ENCODE measurements around the gene CDKAL1.

CDKAL1 gene

DNA sequence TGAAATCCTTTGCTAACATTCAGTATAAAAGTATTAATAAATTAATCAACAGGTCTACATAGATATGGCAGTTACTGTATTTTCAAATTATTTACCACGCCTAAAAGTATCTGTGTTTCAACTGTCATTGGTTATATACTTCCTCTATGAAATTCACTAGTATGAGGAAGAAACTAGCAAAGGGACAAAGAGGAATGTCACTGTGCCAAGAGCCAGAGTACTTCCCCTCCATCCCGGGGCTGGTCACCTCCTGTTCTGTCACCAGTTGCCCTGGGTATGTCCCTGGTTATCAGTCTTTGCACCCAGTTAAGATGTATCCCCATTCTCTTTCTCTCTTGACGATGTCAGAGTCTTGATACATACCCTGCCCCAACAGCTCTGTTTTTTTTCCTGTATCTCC lies 582.5 kb downstream of the CDKAL1 start:
- DNase-seq (ENCODE audit: low read depth, low spot score): no peak
- H3K27me3 ChIP-seq (ENCODE audit: insufficient read depth, insufficient read length): no peaks in the 10 kb centered on the region
- H3K9me3 ChIP-seq (ENCODE audit: insufficient read depth, low read length): no peaks in the 10 kb centered on the region
- no peaks in the 10 kb centered on the region for H3K36me3 ChIP-seq (ENCODE audit: insufficient read depth, insufficient read length, low read length)
- TF ChIP-seq YY1 (IDR thresholded peaks at IDR 0.05; ENCODE audit: insufficient read depth, insufficient read length): no peak
- TF ChIP-seq SUZ12 (IDR thresholded peaks at IDR 0.05; ENCODE audit: extremely low read depth, insufficient read depth, insufficient read length): no peak
- no peak for TF ChIP-seq ZNF274 (IDR thresholded peaks at IDR 0.05; ENCODE audit: low read depth, low read length)
- H3K4me3 ChIP-seq (ENCODE audit: insufficient read length, low read depth): no peak overlapping the region
- H3K9ac ChIP-seq (ENCODE audit: insufficient read length, low read depth): no peak overlapping the region
- no peaks in the 10 kb centered on the region for H3K4me1 ChIP-seq (ENCODE audit: insufficient read depth, insufficient read length)

GRCh38 chr6:21118216-21118780 lies 584.0 kb downstream of the CDKAL1 start:
- TF ChIP-seq SUZ12 (IDR thresholded peaks at IDR 0.05; ENCODE audit: extremely low read depth, insufficient read depth, insufficient read length): no peak
- no peak for TF ChIP-seq ZNF274 (IDR thresholded peaks at IDR 0.05; ENCODE audit: low read depth, low read length)
- no peak for TF ChIP-seq YY1 (IDR thresholded peaks at IDR 0.05; ENCODE audit: insufficient read depth, insufficient read length)
- no peak for DNase-seq (ENCODE audit: low read depth, low spot score)
- H3K4me1 ChIP-seq (ENCODE audit: insufficient read depth, insufficient read length): no peaks in the 10 kb centered on the region

DNA sequence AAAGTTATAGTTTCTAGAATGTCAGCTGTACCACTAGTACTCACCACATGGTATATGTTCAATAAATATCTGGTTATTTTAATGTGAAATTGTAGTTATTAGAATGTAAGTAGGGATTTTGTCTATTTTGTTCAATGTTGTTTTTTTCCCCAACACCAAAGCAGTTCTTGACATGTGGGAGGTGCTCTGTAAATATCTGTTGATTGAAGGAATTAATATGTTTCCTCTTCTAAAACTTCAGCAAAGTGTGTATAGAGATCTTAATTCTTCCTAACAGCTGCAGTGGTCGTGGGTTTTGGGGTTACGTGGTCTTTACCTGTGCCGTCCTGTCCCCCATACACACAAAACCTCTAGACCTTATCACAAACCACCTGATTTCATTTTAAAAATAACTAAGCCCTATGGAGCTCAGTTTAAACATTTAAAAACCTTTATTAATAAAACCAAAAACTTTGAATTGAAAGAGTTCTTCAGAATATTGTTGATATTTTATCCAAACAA lies 587.4 kb downstream of the CDKAL1 start:
- no peak for TF ChIP-seq SUZ12 (IDR thresholded peaks at IDR 0.05; ENCODE audit: extremely low read depth, insufficient read depth, insufficient read length)
- no peak for TF ChIP-seq ZNF274 (IDR thresholded peaks at IDR 0.05; ENCODE audit: low read depth, low read length)
- TF ChIP-seq YY1 (IDR thresholded peaks at IDR 0.05; ENCODE audit: insufficient read depth, insufficient read length): no peak
- no peaks in the 10 kb centered on the region for H3K9me3 ChIP-seq (ENCODE audit: insufficient read depth, low read length)
- H3K27me3 ChIP-seq (ENCODE audit: insufficient read depth, insufficient read length): no peaks in the 10 kb centered on the region

More at GRCh38 chr6:21118216-21118780, 584.0 kb downstream of the CDKAL1 start:
- H3K36me3 ChIP-seq (ENCODE audit: insufficient read depth, insufficient read length, low read length): no peaks in the 10 kb centered on the region
- H3K9me3 ChIP-seq (ENCODE audit: insufficient read depth, low read length): no peaks in the 10 kb centered on the region
- no peak overlapping the region for H3K4me3 ChIP-seq (ENCODE audit: insufficient read length, low read depth)
- H3K27me3 ChIP-seq (ENCODE audit: insufficient read depth, insufficient read length): no peaks in the 10 kb centered on the region
- H3K9ac ChIP-seq (ENCODE audit: insufficient read length, low read depth): no peak overlapping the region

GRCh38 chr6:21123507-21124436 lies 589.5 kb downstream of the CDKAL1 start:
- Histone ChIP-seq H3K9me3 (ENCODE audit: insufficient read depth, low read length) (no peaks in the 10 kb centered on the region), H3K27me3 (ENCODE audit: insufficient read depth, insufficient read length) (no peaks in the 10 kb centered on the region), H3K36me3 (ENCODE audit: insufficient read depth, insufficient read length, low read length) (no peaks in the 10 kb centered on the region), H3K9ac (ENCODE audit: insufficient read length, low read depth) (no peak overlapping the region), H3K4me3 (ENCODE audit: insufficient read length, low read depth) (no peak overlapping the region), H3K4me1 (ENCODE audit: insufficient read depth, insufficient read length) (no peaks in the 10 kb centered on the region)
- TF ChIP-seq SUZ12 (IDR thresholded peaks at IDR 0.05; ENCODE audit: extremely low read depth, insufficient read depth, insufficient read length): no peak
- TF ChIP-seq YY1 (IDR thresholded peaks at IDR 0.05; ENCODE audit: insufficient read depth, insufficient read length): no peak
- no peak for TF ChIP-seq ZNF274 (IDR thresholded peaks at IDR 0.05; ENCODE audit: low read depth, low read length)
- no peak for DNase-seq (ENCODE audit: low read depth, low spot score)

More for the DNA sequence above, 587.4 kb downstream of the CDKAL1 start:
- Histone ChIP-seq H3K4me1 (ENCODE audit: insufficient read depth, insufficient read length) (no peaks in the 10 kb centered on the region), H3K36me3 (ENCODE audit: insufficient read depth, insufficient read length, low read length) (no peaks in the 10 kb centered on the region), H3K4me3 (ENCODE audit: insufficient read length, low read depth) (no peak overlapping the region), H3K9ac (ENCODE audit: insufficient read length, low read depth) (no peak overlapping the region)
- DNase-seq (ENCODE audit: low read depth, low spot score): no peak

DNA sequence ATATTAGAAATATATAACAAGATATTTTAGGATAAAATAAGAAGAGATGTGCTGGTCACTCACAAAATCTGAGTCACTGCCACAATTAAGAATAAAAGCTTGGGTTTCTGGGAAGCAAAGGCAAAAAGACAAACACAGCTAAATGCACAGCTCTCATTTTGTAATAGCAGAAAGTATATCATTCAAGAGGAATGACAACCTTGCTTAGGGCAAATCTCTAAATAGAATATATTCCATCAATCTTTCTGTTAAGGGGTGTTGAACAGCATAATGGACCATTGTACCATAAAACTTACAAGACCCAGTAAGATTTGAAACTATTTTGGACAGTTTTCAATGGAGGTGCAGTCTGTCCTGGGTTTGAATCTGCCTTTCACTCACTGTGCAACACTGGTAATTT lies 594.3 kb downstream of the CDKAL1 start:
- H3K9me3 ChIP-seq (ENCODE audit: insufficient read depth, low read length): no peaks in the 10 kb centered on the region
- H3K4me1 ChIP-seq (ENCODE audit: insufficient read depth, insufficient read length): no peaks in the 10 kb centered on the region
- no peak overlapping the region for H3K9ac ChIP-seq (ENCODE audit: insufficient read length, low read depth)
- TF ChIP-seq SUZ12 (IDR thresholded peaks at IDR 0.05; ENCODE audit: extremely low read depth, insufficient read depth, insufficient read length): no peak
- TF ChIP-seq YY1 (IDR thresholded peaks at IDR 0.05; ENCODE audit: insufficient read depth, insufficient read length): no peak
- TF ChIP-seq ZNF274 (IDR thresholded peaks at IDR 0.05; ENCODE audit: low read depth, low read length): no peak
- no peaks in the 10 kb centered on the region for H3K27me3 ChIP-seq (ENCODE audit: insufficient read depth, insufficient read length)
- no peak for DNase-seq (ENCODE audit: low read depth, low spot score)
- H3K36me3 ChIP-seq (ENCODE audit: insufficient read depth, insufficient read length, low read length): no peaks in the 10 kb centered on the region
- H3K4me3 ChIP-seq (ENCODE audit: insufficient read length, low read depth): no peak overlapping the region

- Histone ChIP-seq H3K4me1 (ENCODE audit: insufficient read depth, insufficient read length) (no peaks in the 10 kb centered on the region), H3K36me3 (ENCODE audit: insufficient read depth, insufficient read length, low read length) (no peaks in the 10 kb centered on the region), H3K9me3 (ENCODE audit: insufficient read depth, low read length) (no peaks in the 10 kb centered on the region), H3K27me3 (ENCODE audit: insufficient read depth, insufficient read length) (no peaks in the 10 kb centered on the region), H3K9ac (ENCODE audit: insufficient read length, low read depth) (no peak overlapping the region), H3K4me3 (ENCODE audit: insufficient read length, low read depth) (no peak overlapping the region)
- no peak for TF ChIP-seq SUZ12 (IDR thresholded peaks at IDR 0.05; ENCODE audit: extremely low read depth, insufficient read depth, insufficient read length)
- no peak for TF ChIP-seq YY1 (IDR thresholded peaks at IDR 0.05; ENCODE audit: insufficient read depth, insufficient read length)
- TF ChIP-seq ZNF274 (IDR thresholded peaks at IDR 0.05; ENCODE audit: low read depth, low read length): no peak
- DNase-seq (ENCODE audit: low read depth, low spot score): no peak
Observed at GRCh38 chr6:21131406-21131805, 597.1 kb downstream of the CDKAL1 start.

DNA sequence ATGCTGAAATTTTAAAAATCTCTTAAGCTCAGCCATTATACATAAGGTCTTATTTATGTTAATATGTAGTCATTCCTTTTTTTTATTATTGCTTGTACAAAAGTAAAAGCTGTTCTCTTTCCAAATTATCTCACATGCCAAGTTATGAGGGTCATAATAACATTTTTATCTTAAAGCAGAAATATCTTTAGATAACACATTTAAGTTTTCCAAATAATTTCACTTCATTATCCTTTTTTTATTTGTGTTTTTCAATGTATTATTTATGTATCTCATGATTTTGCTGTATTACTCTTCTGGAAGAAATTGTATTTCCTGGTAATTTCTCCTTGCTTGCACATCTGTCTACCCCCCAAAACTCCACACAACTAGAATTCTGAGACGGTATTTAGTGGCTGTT lies 598.2 kb downstream of the CDKAL1 start:
- Histone ChIP-seq H3K9me3 (ENCODE audit: insufficient read depth, low read length) (no peaks in the 10 kb centered on the region), H3K36me3 (ENCODE audit: insufficient read depth, insufficient read length, low read length) (no peaks in the 10 kb centered on the region), H3K27me3 (ENCODE audit: insufficient read depth, insufficient read length) (no peaks in the 10 kb centered on the region), H3K9ac (ENCODE audit: insufficient read length, low read depth) (no peak overlapping the region), H3K4me3 (ENCODE audit: insufficient read length, low read depth) (no peak overlapping the region), H3K4me1 (ENCODE audit: insufficient read depth, insufficient read length) (no peaks in the 10 kb centered on the region)
- TF ChIP-seq SUZ12 (IDR thresholded peaks at IDR 0.05; ENCODE audit: extremely low read depth, insufficient read depth, insufficient read length): no peak
- TF ChIP-seq YY1 (IDR thresholded peaks at IDR 0.05; ENCODE audit: insufficient read depth, insufficient read length): no peak
- no peak for TF ChIP-seq ZNF274 (IDR thresholded peaks at IDR 0.05; ENCODE audit: low read depth, low read length)
- DNase-seq (ENCODE audit: low read depth, low spot score): no peak
